Esophagus squamous epithelium (tissue), 5 donors: ENCODE results near the gene CTNNA1. TPM values are rescaled to one million over a fixed set of nuclear protein-coding genes. Genes with fewer than 3 reads are reported as not detected.
A peak's percentile ranks its signal among the peaks of the same experiment; 100 is the strongest.
"Not testable (repeated sequence)": the region's sequence is repeated elsewhere in the genome, so short reads cannot be mapped to it uniquely, and the experiment has no call there.

Experiments
- DNase-seq: peaks from one replicate; lab custom pipeline; 2025; lab: John Stamatoyannopoulos, UW
- H3K27ac ChIP-seq, 4 donors: fragments of 200-600 bp; sonication (generic); one replicate each; pipeline ENCODE4 v1.5.1; 2016 to 2019; ENCODE audit warnings: mild to moderate bottlenecking in 1 of 4
- H3K27me3 ChIP-seq, 4 donors: fragments of 200-600 bp; sonication (generic); 1 replicate in 3 of 4; 2 replicates in 1 of 4; pipeline versions ENCODE4 v1.5.1 to v1.6.0; 2017 to 2021; ENCODE audit warnings: antibody characterized with exemption in 1 of 4
- H3K36me3 ChIP-seq, 3 donors: fragments of 200-600 bp; sonication (generic); one replicate each; pipeline ENCODE4 v1.5.1; 2016 to 2019
- H3K4me1 ChIP-seq, 3 donors: fragments of 200-600 bp; sonication (generic); one replicate each; pipeline ENCODE4 v1.5.1; 2017 to 2019
- H3K4me3 ChIP-seq, 4 donors: fragments of 200-600 bp; sonication (generic); 1 replicate in 3 of 4; 2 replicates in 1 of 4; pipeline ENCODE4 v1.5.1; 2016 to 2019; ENCODE audit warnings: mild to moderate bottlenecking in 2 of 4, moderate library complexity in 1 of 4
- H3K9me3 ChIP-seq, 3 donors: fragments of 200-600 bp; sonication (generic); one replicate each; pipeline ENCODE4 v1.5.1; 2016 to 2019
- CTCF ChIP-seq, 6 experiments: fragments of 450-650 bp in 4 of 6; fragments of 200-600 bp in 2 of 6; sonication (generic) in 2 of 6; IDR thresholded peaks; one replicate each; pipeline ENCODE4 v1.5.1; 2016 to 2019; ENCODE audit warnings: antibody characterized with exemption in 6 of 6, mild to moderate bottlenecking in 4 of 6, moderate library complexity in 4 of 6
- POLR2A ChIP-seq, 4 donors: fragments of 450-650 bp; IDR thresholded peaks; one replicate each; pipeline ENCODE4 v1.6.1; 2017; ENCODE audit warnings: antibody characterized with exemption in 4 of 4, mild to moderate bottlenecking in 4 of 4, moderate library complexity in 3 of 4
- WGBS, 2 donors: methylation state at CpG; one replicate each; pipeline ENCODE4 v1.1.5; 2018; 5-methylcytosine and 5-hydroxymethylcytosine counted together
- intact Hi-C: fragments of 100-400 bp; cut with DNase I; formaldehyde crosslinking; loops from one replicate; pipeline ENCODE4 v1.15.0; 2022
- total RNA-seq, 4 donors: library from RNA; depleted of rRNA; stranded (reverse); fragments of >200 nt; gene quantifications; one replicate each; pipeline ENCODE4 v1.1.0, GENCODE V29; 2016
- donor health status: DM: yes; HTN: yes; CAD: no.

CTNNA1 gene
- total RNA-seq, 4 donors from 2014 or later, result 293 to 393 (median 348) TPM

- 71 to 77% methylated on average over 6 of the region's 6 CpGs for WGBS, 2 donors
- DNase-seq, result no peak
- intact Hi-C loops, result no loop called here
Measured at GRCh38 chr5:138757061-138757776, 4.0 kb downstream of the CTNNA1 start.

GRCh38 chr5:138760448-138761110 lies 7.4 kb downstream of the CTNNA1 start:
- Histone ChIP-seq H3K36me3 (peaks cover 0 to 77% (median 12%) of the 10 kb centered on the region in 3 donors), H3K4me1 (peaks cover 5 to 92% (median 49%) of the 10 kb centered on the region in 3 donors), H3K4me3 (no peak overlapping the region), H3K9me3 (no peaks in the 10 kb centered on the region), H3K27me3 (no peaks in the 10 kb centered on the region), H3K27ac (peak overlapping the region in 1 of 4 donors; percentile 10)
- 57 to 62% methylated on average over 11 of the region's 11 CpGs for WGBS, 2 donors
- TF ChIP-seq POLR2A (IDR thresholded peaks at IDR 0.05) (no peak), CTCF (IDR thresholded peaks at IDR 0.05) (no peak)
- DNase-seq, result no peak
- intact Hi-C loops, result no loop called here

More at GRCh38 chr5:138757061-138757776, 4.0 kb downstream of the CTNNA1 start:
- Histone ChIP-seq H3K27ac (no peak overlapping the region), H3K4me3 (no peak overlapping the region), H3K9me3 (no peaks in the 10 kb centered on the region), H3K27me3 (no peaks in the 10 kb centered on the region), H3K4me1 (peaks cover 19 to 83% (median 51%) of the 10 kb centered on the region in 3 donors), H3K36me3 (peaks cover 0 to 62% (median 12%) of the 10 kb centered on the region in 3 donors)
- TF ChIP-seq POLR2A (IDR thresholded peaks at IDR 0.05) (no peak), CTCF (IDR thresholded peaks at IDR 0.05) (no peak)

- WGBS, 2 donors, result 33 to 50% methylated on average over 5 to 7 of the region's 7 CpGs
- Histone ChIP-seq H3K36me3 (peaks cover 0 to 74% (median 12%) of the 10 kb centered on the region in 3 donors), H3K27ac (peak overlapping the region in 1 of 4 donors; percentile 10), H3K4me1 (peaks cover 5 to 90% (median 45%) of the 10 kb centered on the region in 3 donors)
- intact Hi-C loops, H3K9me3 ChIP-seq, DNase-seq, H3K27me3 ChIP-seq, H3K4me3 ChIP-seq: not testable (repeated sequence)
Measured at GRCh38 chr5:138761115-138761514, 7.9 kb downstream of the CTNNA1 start.

- H3K4me3 ChIP-seq, DNase-seq, H3K9me3 ChIP-seq, H3K27ac ChIP-seq, intact Hi-C loops, H3K27me3 ChIP-seq: not testable (repeated sequence)
- H3K4me1 ChIP-seq, result peaks cover 5 to 90% (median 40%) of the 10 kb centered on the region in 3 donors
- WGBS, 2 donors, result 68 to 84% methylated on average over 6 of the region's 6 CpGs
- H3K36me3 ChIP-seq, result peaks cover 0 to 68% (median 12%) of the 10 kb centered on the region in 3 donors
Measured at GRCh38 chr5:138761670-138762069, 8.4 kb downstream of the CTNNA1 start.

GRCh38 chr5:138762110-138762509 lies 8.9 kb downstream of the CTNNA1 start:
- Histone ChIP-seq H3K4me3 (no peak overlapping the region), H3K4me1 (peaks cover 5 to 90% (median 36%) of the 10 kb centered on the region in 3 donors), H3K36me3 (peaks cover 0 to 66% (median 12%) of the 10 kb centered on the region in 3 donors), H3K9me3 (no peaks in the 10 kb centered on the region), H3K27ac (no peak overlapping the region), H3K27me3 (no peaks in the 10 kb centered on the region)
- TF ChIP-seq CTCF (IDR thresholded peaks at IDR 0.05) (no peak), POLR2A (IDR thresholded peaks at IDR 0.05) (no peak)
- intact Hi-C loops, result no loop called here
- 71 to 75% methylated on average over 1 of the region's 1 CpG for WGBS, 2 donors
- DNase-seq, result no peak
